Eye (tissue), 1 donor: ENCODE results near the gene SEMA4C.
A peak's percentile ranks its signal among the peaks of the same experiment; 100 is the strongest.

Experiments
- DNase-seq: peaks from one replicate; pipeline ENCODE4 v3.0.0-alpha.2; 2015

Gene SEMA4C

GRCh38 chr2:96869822-96870625, at the start of gene SEMA4C:
Gene SEMA4C (minus strand): TSS chr2:96870080. CDS start chr2:96867886, 2,194 bp downstream.
- DNase-seq = peak; percentile 85

- DNase-seq = no peak
Observed at GRCh38 chr2:96918754-96919550, 49.1 kb upstream of the SEMA4C start.

- no peak for DNase-seq
Observed at GRCh38 chr2:96918092-96918753, 48.3 kb upstream of the SEMA4C start.

- DNase-seq = peak; percentile 59
Observed at GRCh38 chr2:96916646-96917543, 47.0 kb upstream of the SEMA4C start.

- peak; percentile 74 for DNase-seq
Observed at GRCh38 chr2:96916156-96916630, 46.3 kb upstream of the SEMA4C start.

- DNase-seq = no peak
Observed at GRCh38 chr2:96914332-96914731, 44.5 kb upstream of the SEMA4C start.

GRCh38 chr2:96913398-96914202, 43.7 kb upstream of the SEMA4C start:
- peak; percentile 48 for DNase-seq

GRCh38 chr2:96913117-96913397, 43.2 kb upstream of the SEMA4C start:
- no peak for DNase-seq

- no peak for DNase-seq
Observed at GRCh38 chr2:96912346-96913116, 42.7 kb upstream of the SEMA4C start.

- peak; percentile 93 for DNase-seq
Observed at GRCh38 chr2:96909611-96910021, 39.7 kb upstream of the SEMA4C start.

GRCh38 chr2:96907115-96908041, 37.5 kb upstream of the SEMA4C start:
- peak; percentile 85 for DNase-seq

GRCh38 chr2:96906729-96907114, 36.8 kb upstream of the SEMA4C start:
- DNase-seq = peak; percentile 82

- no peak for DNase-seq
Observed at GRCh38 chr2:96903815-96904214, 33.9 kb upstream of the SEMA4C start.

GRCh38 chr2:96903318-96903717, 33.4 kb upstream of the SEMA4C start:
- DNase-seq = no peak

- no peak for DNase-seq
Observed at GRCh38 chr2:96900237-96900636, 30.4 kb upstream of the SEMA4C start.

- no peak for DNase-seq
Observed at GRCh38 chr2:96899413-96899741, 29.5 kb upstream of the SEMA4C start.

GRCh38 chr2:96898641-96899412, 28.9 kb upstream of the SEMA4C start:
- DNase-seq = no peak

GRCh38 chr2:96898135-96898505, 28.2 kb upstream of the SEMA4C start:
- DNase-seq = no peak
